Right lobe of liver (tissue), 6 donors: ENCODE measurements around the gene HEXD. TPM values are rescaled to one million over a fixed set of nuclear protein-coding genes. Genes with fewer than 3 reads are reported as not detected.

Experiments
- ATAC-seq, 4 donors: fragments of 200-7000 bp; cut with Tn5 transposase; one replicate each; pipeline ENCODE4 v1.9.1; 2020; ENCODE audit warnings: mild to moderate bottlenecking in 4 of 4, moderate library complexity in 4 of 4
- DNase-seq, 3 donors: peaks; one replicate each; pipeline ENCODE4 v3.0.0-alpha.2; 2020
- H3K27ac ChIP-seq, 3 donors: fragments of 200-600 bp; one replicate each; pipeline ENCODE4 v1.8.0; 2022
- H3K27me3 ChIP-seq, 2 donors: fragments of 200-600 bp; one replicate each; pipeline ENCODE4 v1.8.0; 2022
- H3K36me3 ChIP-seq, 4 donors: fragments of 200-600 bp; sonication (generic) in 1 of 4; one replicate each; pipeline versions ENCODE4 v1.5.1 to v1.8.0; 2017 to 2022; ENCODE audit warnings: control low read depth in 1 of 4
- H3K4me1 ChIP-seq, 4 donors: fragments of 200-600 bp; sonication (generic) in 1 of 4; one replicate each; pipeline versions ENCODE4 v1.5.1 to v1.8.0; 2017 to 2022; ENCODE audit warnings: control low read depth in 1 of 4
- H3K4me3 ChIP-seq, 3 donors: fragments of 200-600 bp; one replicate each; pipeline ENCODE4 v1.8.0; 2022
- H3K9me3 ChIP-seq, 4 donors: fragments of 200-600 bp; sonication (generic) in 1 of 4; one replicate each; pipeline versions ENCODE4 v1.5.1 to v1.8.0; 2017 to 2022; ENCODE audit warnings: control low read depth in 1 of 4
- POLR2A ChIP-seq: fragments of 450-650 bp; IDR thresholded peaks from one replicate; pipeline ENCODE4 v1.6.1; 2017; ENCODE audit warnings: antibody characterized with exemption, mild to moderate bottlenecking
- WGBS: methylation state at CpG from one replicate; pipeline ENCODE4 v1.1.6; 2018; ENCODE audit warnings: low coverage, low lambda C conversion rate; ENCODE audit not compliant: insufficient coverage; ENCODE audit errors: missing lambda C conversion rate; 5-methylcytosine and 5-hydroxymethylcytosine counted together
- intact Hi-C, 2 donors: fragments of 100-400 bp; cut with DNase I; formaldehyde crosslinking; loops; one replicate each; pipeline versions ENCODE4 v1.11.2 to v1.14.1; 2022
- total RNA-seq, 6 experiments: library from RNA; depleted of rRNA in 2 of 6; stranded (reverse); fragments of >200 nt in 2 of 6; fragmentation: NEBNext Ultra II Directional in 3 of 6; extraction: Animal tissue kit (Norgen Biotek cat#: 25700) in 3 of 6; gene quantifications; one replicate each; pipeline versions ENCODE4 v1.1.0 to v1.2.4, GENCODE V29; 2016 to 2023
- TF ChIP-seq, protein P1 (sequence below), 4 donors: fragments of 200-600 bp in 3 of 4; fragments of 450-650 bp in 1 of 4; IDR thresholded peaks; one replicate each; pipeline versions ENCODE4 v1.5.1 to v1.8.0; 2016 to 2022; ENCODE audit warnings: antibody characterized with exemption in 4 of 4, mild to moderate bottlenecking in 2 of 4
- donor health status: DM: no; HTN: yes; CAD: no.
- donor health status: DM: no; HTN: no; CAD: no.
- donor health status: DM: no; HTN: no; CAD: no.
- donor health status: DM: no; HTN: yes; CAD: no.
- donor health status: DM: no; HTN: yes; CAD: no.

Gene HEXD
- total RNA-seq, 6 experiments from 2014 or later, result 9.6 to 30.4 (median 20.2) TPM

GRCh38 chr17:82477934-82478333, 59.8 kb downstream of the HEXD start:
- ATAC-seq, result no peak
- H3K4me3 ChIP-seq, result no peak overlapping the region
- H3K4me1 ChIP-seq, result no peaks in the 10 kb centered on the region
- H3K9me3 ChIP-seq, result no peaks in the 10 kb centered on the region
- H3K27me3 ChIP-seq, result no peaks in the 10 kb centered on the region
- H3K27ac ChIP-seq, result no peak overlapping the region
- TF ChIP-seq, protein P1, sequence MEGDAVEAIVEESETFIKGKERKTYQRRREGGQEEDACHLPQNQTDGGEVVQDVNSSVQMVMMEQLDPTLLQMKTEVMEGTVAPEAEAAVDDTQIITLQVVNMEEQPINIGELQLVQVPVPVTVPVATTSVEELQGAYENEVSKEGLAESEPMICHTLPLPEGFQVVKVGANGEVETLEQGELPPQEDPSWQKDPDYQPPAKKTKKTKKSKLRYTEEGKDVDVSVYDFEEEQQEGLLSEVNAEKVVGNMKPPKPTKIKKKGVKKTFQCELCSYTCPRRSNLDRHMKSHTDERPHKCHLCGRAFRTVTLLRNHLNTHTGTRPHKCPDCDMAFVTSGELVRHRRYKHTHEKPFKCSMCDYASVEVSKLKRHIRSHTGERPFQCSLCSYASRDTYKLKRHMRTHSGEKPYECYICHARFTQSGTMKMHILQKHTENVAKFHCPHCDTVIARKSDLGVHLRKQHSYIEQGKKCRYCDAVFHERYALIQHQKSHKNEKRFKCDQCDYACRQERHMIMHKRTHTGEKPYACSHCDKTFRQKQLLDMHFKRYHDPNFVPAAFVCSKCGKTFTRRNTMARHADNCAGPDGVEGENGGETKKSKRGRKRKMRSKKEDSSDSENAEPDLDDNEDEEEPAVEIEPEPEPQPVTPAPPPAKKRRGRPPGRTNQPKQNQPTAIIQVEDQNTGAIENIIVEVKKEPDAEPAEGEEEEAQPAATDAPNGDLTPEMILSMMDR (IDR thresholded peaks at IDR 0.05), result no peak
- TF ChIP-seq POLR2A, result no peak
- intact Hi-C loops, result no loop called here
- DNase-seq, result no peak
- 90% methylated on average over 3 of the region's 8 CpGs for WGBS
- peaks cover 0 to 45% (median 12%) of the 10 kb centered on the region in 4 donors for H3K36me3 ChIP-seq

DNA sequence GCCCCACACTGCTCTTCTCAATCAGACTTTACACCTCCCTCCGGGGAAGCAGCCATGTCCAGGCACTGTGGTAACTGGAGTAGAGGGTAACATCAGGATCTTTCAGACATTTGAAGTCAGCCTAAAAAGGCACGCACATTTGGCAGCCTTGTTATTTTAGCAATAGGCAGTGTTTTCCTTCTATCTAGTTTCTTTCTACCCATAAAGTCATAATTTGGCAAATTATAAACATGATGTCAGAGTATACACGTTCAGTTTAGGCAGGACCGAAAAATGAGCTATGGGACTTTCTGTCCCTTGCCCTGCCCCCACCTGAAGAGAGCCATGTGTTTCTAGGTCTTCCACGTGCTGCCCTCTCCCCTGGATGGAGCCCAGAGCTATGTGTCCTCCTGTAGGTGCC, 61.5 kb downstream of the HEXD start:
- no peaks in the 10 kb centered on the region for H3K9me3 ChIP-seq
- WGBS, result 100% methylated on average over 1 of the region's 5 CpGs
- peaks cover 0 to 8% (median 3%) of the 10 kb centered on the region in 4 donors for H3K4me1 ChIP-seq
- intact Hi-C loops, result no loop called here
- no peak for DNase-seq
- H3K27me3 ChIP-seq, result no peaks in the 10 kb centered on the region
- no peak for ATAC-seq
- H3K27ac ChIP-seq, result no peak overlapping the region
- no peak overlapping the region for H3K4me3 ChIP-seq
- H3K36me3 ChIP-seq, result peaks cover 0 to 36% (median 10%) of the 10 kb centered on the region in 4 donors
- TF ChIP-seq, protein P1 (IDR thresholded peaks at IDR 0.05), result no peak
- no peak for TF ChIP-seq POLR2A

- no peaks in the 10 kb centered on the region for H3K27me3 ChIP-seq
- H3K9me3 ChIP-seq, result no peaks in the 10 kb centered on the region
- peaks cover 0 to 8% (median 3%) of the 10 kb centered on the region in 4 donors for H3K4me1 ChIP-seq
- peaks cover 0 to 40% (median 13%) of the 10 kb centered on the region in 4 donors for H3K36me3 ChIP-seq
- WGBS, result no CpG with 5 or more reads among the region's 9 CpGs
- intact Hi-C loops, result no loop called here
- ATAC-seq (no peak), DNase-seq (no peak)
- no peak for TF ChIP-seq POLR2A
- TF ChIP-seq, protein P1 (IDR thresholded peaks at IDR 0.05), result no peak
- no peak overlapping the region for H3K4me3 ChIP-seq
- no peak overlapping the region for H3K27ac ChIP-seq
Measured at GRCh38 chr17:82480318-82480717, 62.2 kb downstream of the HEXD start.

DNA sequence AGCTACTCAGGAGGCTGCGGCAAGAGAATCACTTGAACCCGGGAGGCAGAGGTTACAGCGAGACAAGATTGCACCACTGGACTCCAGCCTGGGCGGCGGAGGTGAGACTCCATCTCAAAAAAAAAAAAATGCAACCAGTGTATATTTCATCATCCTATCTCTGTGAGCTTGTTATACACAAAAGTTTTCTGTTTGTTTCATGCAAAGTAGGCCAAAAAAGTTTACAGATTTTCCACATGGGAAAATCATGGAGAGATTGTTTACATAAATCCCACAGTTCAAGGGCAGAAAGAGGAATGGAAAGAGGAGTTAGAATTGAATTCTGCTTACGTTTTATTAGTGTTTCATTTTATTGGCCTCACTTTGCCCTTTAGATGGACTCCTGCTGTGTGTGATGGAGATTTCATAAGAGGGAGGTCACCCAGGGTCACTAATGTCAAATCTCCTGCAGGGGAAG, 65.1 kb downstream of the HEXD start:
- 39% methylated on average over 6 of the region's 6 CpGs for WGBS
- Histone ChIP-seq H3K36me3 (peaks cover 0 to 58% (median 16%) of the 10 kb centered on the region in 4 donors), H3K27me3 (no peaks in the 10 kb centered on the region), H3K9me3 (no peaks in the 10 kb centered on the region), H3K4me1 (peaks cover 0 to 8% (median 3%) of the 10 kb centered on the region in 4 donors), H3K4me3 (no peak overlapping the region), H3K27ac (peak overlapping the region in 2 of 3 donors; percentile 43 to 79)
- DNase-seq, result peak in 1 of 3 donors; percentile 65
- intact Hi-C loops, result no loop called here
- peak; percentile 64 to 86 (median 74) for ATAC-seq
- TF ChIP-seq, protein P1 (IDR thresholded peaks at IDR 0.05), result no peak
- no peak for TF ChIP-seq POLR2A

- Histone ChIP-seq H3K27me3 (no peaks in the 10 kb centered on the region), H3K9me3 (no peaks in the 10 kb centered on the region), H3K4me3 (no peak overlapping the region), H3K4me1 (peaks cover 0 to 8% (median 3%) of the 10 kb centered on the region in 4 donors), H3K36me3 (peaks cover 0 to 56% (median 15%) of the 10 kb centered on the region in 4 donors), H3K27ac (peak overlapping the region in 2 of 3 donors; percentile 23 to 79)
- no peak for TF ChIP-seq POLR2A
- TF ChIP-seq, protein P1 (IDR thresholded peaks at IDR 0.05), result no peak
- DNase-seq (no peak), ATAC-seq (peak in 2 of 4 donors; percentile 22 to 30)
- 93% methylated on average over 4 of the region's 9 CpGs for WGBS
- intact Hi-C loops, result no loop called here
Measured at GRCh38 chr17:82483836-82484235, 65.7 kb downstream of the HEXD start.
